WERI-Rb-1 (cell line): ENCODE data around the gene ZNF492.
A peak's percentile ranks its signal among the peaks of the same experiment; 100 is the strongest.
"Not testable (repeated sequence)": the region's sequence is repeated elsewhere in the genome, so short reads cannot be mapped to it uniquely, and the experiment has no call there.

Experiments used
- DNase-seq: peaks from one replicate; pipeline ENCODE4 v3.0.0-alpha.2; 2020
- H3K27ac ChIP-seq: fragments of 250-450 bp; sonication (Bioruptor Pico); 2 replicates; pipeline ENCODE4 v1.5.1; 2020; ENCODE audit warnings: mild to moderate bottlenecking, moderate library complexity
- H3K27me3 ChIP-seq: fragments of 250-450 bp; sonication (Bioruptor Pico); 2 replicates; pipeline ENCODE4 v1.5.1; 2021; ENCODE audit warnings: mild to moderate bottlenecking, low read depth, moderate library complexity; ENCODE audit not compliant: insufficient read depth, severe bottlenecking
- H3K36me3 ChIP-seq: fragments of 250-450 bp; sonication (Bioruptor Pico); 2 replicates; pipeline ENCODE4 v1.5.1; 2020; ENCODE audit warnings: mild to moderate bottlenecking, moderate library complexity
- H3K4me3 ChIP-seq: 2 replicates; pipeline ENCODE4 v1.5.1; 2011; ENCODE audit warnings: low read depth, mild to moderate bottlenecking, control low read depth, low read length
- H3K9me3 ChIP-seq: fragments of 250-450 bp; sonication (Bioruptor Pico); 2 replicates; pipeline ENCODE4 v1.5.1; 2021; ENCODE audit warnings: mild to moderate bottlenecking, moderate library complexity; ENCODE audit not compliant: severe bottlenecking
- CTCF ChIP-seq: IDR thresholded peaks from 2 replicates; pipeline ENCODE4 v1.5.1; 2011; ENCODE audit warnings: low read depth, mild to moderate bottlenecking, control low read depth, inconsistent platforms, low read length

ZNF492 gene

GRCh38 chr19:22625266-22626035 lies 8.7 kb upstream of the ZNF492 start:
- H3K27ac ChIP-seq = no peak overlapping the region
- DNase-seq = no peak
- no peak for TF ChIP-seq CTCF
- peaks cover 45% of the 10 kb centered on the region for H3K27me3 ChIP-seq
- no peaks in the 10 kb centered on the region for H3K36me3 ChIP-seq
- peaks cover 18% of the 10 kb centered on the region for H3K9me3 ChIP-seq
- H3K4me3 ChIP-seq = no peak overlapping the region

GRCh38 chr19:22627526-22627925 lies 6.6 kb upstream of the ZNF492 start:
- Histone ChIP-seq H3K27me3 (peaks cover 31% of the 10 kb centered on the region), H3K9me3 (peaks cover 12% of the 10 kb centered on the region)

GRCh38 chr19:22628401-22628800 lies 5.7 kb upstream of the ZNF492 start:
- Histone ChIP-seq H3K36me3 (no peaks in the 10 kb centered on the region), H3K4me3 (no peak overlapping the region), H3K27ac (no peak overlapping the region), H3K27me3 (peaks cover 24% of the 10 kb centered on the region), H3K9me3 (peaks cover 8% of the 10 kb centered on the region)
- TF ChIP-seq CTCF = no peak
- no peak for DNase-seq

More at GRCh38 chr19:22627526-22627925, 6.6 kb upstream of the ZNF492 start:
- DNase-seq = no peak
- no peak overlapping the region for H3K27ac ChIP-seq
- H3K36me3 ChIP-seq = no peaks in the 10 kb centered on the region
- no peak for TF ChIP-seq CTCF
- no peak overlapping the region for H3K4me3 ChIP-seq

GRCh38 chr19:22634450-22634827 lies 315 bp downstream of the ZNF492 start:
- TF ChIP-seq CTCF = no peak
- Histone ChIP-seq H3K9me3 (peaks cover 2% of the 10 kb centered on the region), H3K4me3 (peak overlapping the region; percentile 78), H3K27ac (peak overlapping the region; percentile 84), H3K27me3 (peaks cover 2% of the 10 kb centered on the region), H3K36me3 (peaks cover 6% of the 10 kb centered on the region; the same call in 1 of the 2 replicates)
- DNase-seq = no peak

GRCh38 chr19:22685493-22685892 lies 51.4 kb downstream of the ZNF492 start:
- DNase-seq, H3K9me3 ChIP-seq, H3K4me3 ChIP-seq, H3K36me3 ChIP-seq, H3K27ac ChIP-seq, H3K27me3 ChIP-seq: not testable (repeated sequence)

GRCh38 chr19:22702661-22703060 lies 68.5 kb downstream of the ZNF492 start:
- H3K9me3 ChIP-seq = peaks cover 13% of the 10 kb centered on the region

GRCh38 chr19:22703096-22703495 lies 69.0 kb downstream of the ZNF492 start:
- not testable (repeated sequence) for H3K36me3 ChIP-seq, DNase-seq, H3K27me3 ChIP-seq, H3K4me3 ChIP-seq, H3K27ac ChIP-seq
- H3K9me3 ChIP-seq = peaks cover 13% of the 10 kb centered on the region

More at GRCh38 chr19:22702661-22703060, 68.5 kb downstream of the ZNF492 start:
- H3K36me3 ChIP-seq, H3K27ac ChIP-seq, DNase-seq, H3K4me3 ChIP-seq, H3K27me3 ChIP-seq: not testable (repeated sequence)
